ENCODE data around the gene RAP1GDS1.

DNA sequence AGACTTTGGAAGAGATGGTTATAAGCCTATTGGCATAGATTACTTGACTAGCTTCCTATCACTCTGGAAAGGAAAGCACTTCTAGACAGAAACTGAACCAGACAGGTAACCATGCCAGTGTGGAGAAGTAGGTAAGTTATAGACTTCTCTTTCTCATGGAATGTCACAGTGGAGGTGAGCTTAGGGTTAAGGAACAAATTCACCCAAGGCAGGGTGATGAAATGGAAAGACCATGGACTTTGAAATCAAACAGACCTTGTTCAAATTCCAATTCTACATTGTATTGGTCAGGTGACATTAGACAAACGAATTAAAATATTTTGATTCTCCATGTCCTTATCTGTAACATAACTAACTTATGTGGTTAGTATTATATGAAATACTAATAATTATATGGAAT, 7.7 kb upstream of the RAP1GDS1 start:
- no peak for TF ChIP-seq EZH2 (IDR thresholded peaks at IDR 0.05; ENCODE audit: low read depth)
- TF ChIP-seq, protein P1, sequence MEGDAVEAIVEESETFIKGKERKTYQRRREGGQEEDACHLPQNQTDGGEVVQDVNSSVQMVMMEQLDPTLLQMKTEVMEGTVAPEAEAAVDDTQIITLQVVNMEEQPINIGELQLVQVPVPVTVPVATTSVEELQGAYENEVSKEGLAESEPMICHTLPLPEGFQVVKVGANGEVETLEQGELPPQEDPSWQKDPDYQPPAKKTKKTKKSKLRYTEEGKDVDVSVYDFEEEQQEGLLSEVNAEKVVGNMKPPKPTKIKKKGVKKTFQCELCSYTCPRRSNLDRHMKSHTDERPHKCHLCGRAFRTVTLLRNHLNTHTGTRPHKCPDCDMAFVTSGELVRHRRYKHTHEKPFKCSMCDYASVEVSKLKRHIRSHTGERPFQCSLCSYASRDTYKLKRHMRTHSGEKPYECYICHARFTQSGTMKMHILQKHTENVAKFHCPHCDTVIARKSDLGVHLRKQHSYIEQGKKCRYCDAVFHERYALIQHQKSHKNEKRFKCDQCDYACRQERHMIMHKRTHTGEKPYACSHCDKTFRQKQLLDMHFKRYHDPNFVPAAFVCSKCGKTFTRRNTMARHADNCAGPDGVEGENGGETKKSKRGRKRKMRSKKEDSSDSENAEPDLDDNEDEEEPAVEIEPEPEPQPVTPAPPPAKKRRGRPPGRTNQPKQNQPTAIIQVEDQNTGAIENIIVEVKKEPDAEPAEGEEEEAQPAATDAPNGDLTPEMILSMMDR (conservative IDR thresholded peaks at IDR 0.05), result no peak

Measured in PC-9 (cell line).